Mesenchymal stem cell (in vitro differentiated cells and primary cell): ENCODE data around the gene MACROD2.
A peak's percentile ranks its signal among the peaks of the same experiment; 100 is the strongest.
"Not testable (repeated sequence)": the region's sequence is repeated elsewhere in the genome, so short reads cannot be mapped to it uniquely, and the experiment has no call there.

ENCODE experiments used
- DNase-seq: peaks from one replicate; pipeline ENCODE4 v3.0.0-alpha.2; 2013
- H2AFZ ChIP-seq: one replicate; pipeline ENCODE4 v1.6.1; 2013; ENCODE audit warnings: low read depth, mild to moderate bottlenecking, control low read depth, inconsistent platforms, low read length, moderate library complexity
- H2AK5ac ChIP-seq: 2 replicates; pipeline ENCODE4 v1.6.1; 2013; ENCODE audit warnings: low read length, moderate library complexity, mild to moderate bottlenecking, inconsistent platforms; ENCODE audit not compliant: severe bottlenecking
- H2BK120ac ChIP-seq: one replicate; pipeline ENCODE4 v1.6.1; 2013; ENCODE audit warnings: low read depth, mild to moderate bottlenecking, inconsistent platforms, low read length, moderate library complexity
- H2BK12ac ChIP-seq, 2 experiments: one replicate each; pipeline ENCODE4 v1.6.1; 2013; ENCODE audit warnings: inconsistent platforms in 2 of 2, low read length in 2 of 2, mild to moderate bottlenecking in 2 of 2, moderate library complexity in 2 of 2, control low read depth in 1 of 2
- H2BK15ac ChIP-seq: one replicate; pipeline ENCODE4 v1.6.1; 2013; ENCODE audit warnings: mild to moderate bottlenecking, low read depth, inconsistent platforms; ENCODE audit not compliant: poor library complexity, severe bottlenecking
- H2BK5ac ChIP-seq: 2 replicates; pipeline ENCODE4 v1.6.1; 2013; ENCODE audit warnings: low read depth, mild to moderate bottlenecking, low read length, control low read depth, inconsistent platforms; ENCODE audit not compliant: poor library complexity, severe bottlenecking
- H3K14ac ChIP-seq, 2 experiments: one replicate each; pipeline ENCODE4 v1.6.1; 2013; ENCODE audit warnings: inconsistent platforms in 2 of 2, low read length in 2 of 2, control low read depth in 1 of 2, mild to moderate bottlenecking in 1 of 2, moderate library complexity in 1 of 2
- H3K18ac ChIP-seq, 2 experiments: one replicate each; pipeline ENCODE4 v1.6.1; 2013; ENCODE audit warnings: inconsistent platforms in 2 of 2, low read length in 2 of 2, control low read depth in 1 of 2, low read depth in 1 of 2, mild to moderate bottlenecking in 1 of 2
- H3K23ac ChIP-seq, 2 experiments: one replicate each; pipeline ENCODE4 v1.6.1; 2013; ENCODE audit warnings: inconsistent platforms in 2 of 2, low read length in 2 of 2, mild to moderate bottlenecking in 2 of 2, moderate library complexity in 2 of 2, control low read depth in 1 of 2
- H3K27ac ChIP-seq: 2 replicates; pipeline ENCODE4 v1.5.1; 2013; ENCODE audit warnings: mild to moderate bottlenecking, moderate library complexity, low read length, control low read depth, inconsistent platforms; ENCODE audit not compliant: poor library complexity, severe bottlenecking
- H3K27me3 ChIP-seq, 2 experiments: 2 replicates each; pipeline versions ENCODE4 v1.6.1 to v1.7.0; 2013; ENCODE audit warnings: low read length in 2 of 2, mild to moderate bottlenecking in 2 of 2, moderate library complexity in 2 of 2, control low read depth in 1 of 2, inconsistent platforms in 1 of 2; ENCODE audit not compliant: control insufficient read depth in 1 of 2, insufficient read depth in 1 of 2
- H3K36me3 ChIP-seq, 2 experiments: 2 replicates each; pipeline versions ENCODE4 v1.6.1 to v1.7.0; 2013; ENCODE audit warnings: low read length in 2 of 2, control low read depth in 1 of 2, inconsistent platforms in 1 of 2, low read depth in 1 of 2, mild to moderate bottlenecking in 1 of 2; ENCODE audit not compliant: insufficient read depth in 2 of 2, control insufficient read depth in 1 of 2
- H3K4ac ChIP-seq, 2 experiments: one replicate each; pipeline ENCODE4 v1.6.1; 2013; ENCODE audit warnings: inconsistent platforms in 2 of 2, low read length in 2 of 2, mild to moderate bottlenecking in 2 of 2, moderate library complexity in 2 of 2, control low read depth in 1 of 2, low read depth in 1 of 2
- H3K4me1 ChIP-seq: 2 replicates; pipeline ENCODE4 v1.6.1; 2013; ENCODE audit warnings: low read depth, low read length, control low read depth; ENCODE audit not compliant: control insufficient read depth, insufficient read depth
- H3K4me2 ChIP-seq: 2 replicates; pipeline ENCODE4 v1.6.1; 2013; ENCODE audit warnings: low read length, mild to moderate bottlenecking, inconsistent platforms; ENCODE audit not compliant: poor library complexity, severe bottlenecking
- H3K4me3 ChIP-seq, 2 experiments: 2 replicates each; pipeline versions ENCODE4 v1.5.1 to v1.7.0; 2013; ENCODE audit warnings: low read length in 2 of 2, mild to moderate bottlenecking in 2 of 2, control low read depth in 1 of 2, low read depth in 1 of 2; ENCODE audit not compliant: insufficient read depth in 1 of 2
- H3K79me1 ChIP-seq: replicated peaks from 2 replicates; pipeline ENCODE4 v1.6.1; 2013; ENCODE audit warnings: mild to moderate bottlenecking, control low read depth, low read length, inconsistent platforms; ENCODE audit not compliant: poor library complexity, severe bottlenecking
- H3K9ac ChIP-seq: 2 replicates; pipeline ENCODE4 v1.7.0; 2013; ENCODE audit warnings: mild to moderate bottlenecking, low read length, moderate library complexity
- H3K9me3 ChIP-seq: 2 replicates; pipeline ENCODE4 v1.7.0; 2013; ENCODE audit warnings: mild to moderate bottlenecking, low read length; ENCODE audit not compliant: control insufficient read depth
- H4K8ac ChIP-seq: one replicate; pipeline ENCODE4 v1.6.1; 2013; ENCODE audit warnings: inconsistent platforms, mild to moderate bottlenecking, low read length, moderate library complexity
- H4K91ac ChIP-seq: one replicate; pipeline ENCODE4 v1.6.1; 2013; ENCODE audit warnings: mild to moderate bottlenecking, low read length, inconsistent platforms
- WGBS: methylation state at CpG from one replicate; pipeline ENCODE4 v1.1.7; 2013; ENCODE audit warnings: mixed read lengths; 5-methylcytosine and 5-hydroxymethylcytosine counted together

MACROD2 gene

DNA sequence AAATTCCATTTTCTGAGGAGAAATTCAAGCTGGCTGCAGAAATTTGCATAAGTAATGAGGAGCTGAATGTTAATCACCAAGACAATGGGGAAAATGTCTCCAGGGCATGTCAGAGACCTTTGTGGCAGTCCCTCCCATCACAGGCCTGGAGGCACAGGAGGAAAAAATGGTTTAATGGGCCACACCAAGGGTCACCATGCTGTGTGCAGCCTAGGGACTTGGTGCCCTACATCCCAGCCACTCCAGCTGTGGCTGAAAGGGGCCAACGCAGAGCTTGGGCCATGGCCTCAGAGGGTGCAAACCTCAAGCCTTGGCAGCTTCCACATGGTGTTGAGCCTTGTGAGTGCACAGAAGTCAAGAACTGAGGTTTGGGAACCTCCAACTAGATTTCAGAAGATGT is 987.0 kb downstream of the MACROD2 start:
- not testable (repeated sequence) for H3K9me3 ChIP-seq, H2AFZ ChIP-seq, H2AK5ac ChIP-seq, H2BK5ac ChIP-seq, H3K9ac ChIP-seq, H3K4me2 ChIP-seq, H3K36me3 ChIP-seq, H2BK12ac ChIP-seq, H4K8ac ChIP-seq, H2BK15ac ChIP-seq, H4K91ac ChIP-seq, H3K4me3 ChIP-seq, H3K27me3 ChIP-seq, H2BK120ac ChIP-seq, H3K18ac ChIP-seq, H3K79me1 ChIP-seq, H3K27ac ChIP-seq, H3K4me1 ChIP-seq, H3K14ac ChIP-seq, H3K23ac ChIP-seq, H3K4ac ChIP-seq, DNase-seq
- WGBS, result 83% methylated on average over 1 of the region's 1 CpG

- H3K4me3 ChIP-seq, result no peak overlapping the region
- H3K36me3 ChIP-seq, result no peaks in the 10 kb centered on the region
- H2BK12ac ChIP-seq, result no peak overlapping the region
- H2BK120ac ChIP-seq, result no peak overlapping the region
- no peak overlapping the region for H3K4ac ChIP-seq
- H2AFZ ChIP-seq, result no peak overlapping the region
- DNase-seq, result no peak
- no peak overlapping the region for H3K18ac ChIP-seq
- H3K14ac ChIP-seq, result no peak overlapping the region
- no peak overlapping the region for H3K23ac ChIP-seq
- no peak overlapping the region for H3K4me2 ChIP-seq
- H2AK5ac ChIP-seq, result no peak overlapping the region
- no peak overlapping the region for H3K9ac ChIP-seq
- peaks cover 3% of the 10 kb centered on the region for H3K9me3 ChIP-seq
- no peaks in the 10 kb centered on the region for H3K27me3 ChIP-seq
- no peaks in the 10 kb centered on the region for H3K79me1 ChIP-seq
- no peak overlapping the region for H3K27ac ChIP-seq
- H2BK15ac ChIP-seq, result no peak overlapping the region
- no peak overlapping the region for H4K91ac ChIP-seq
- H2BK5ac ChIP-seq, result no peak overlapping the region
- 83% methylated on average over 1 of the region's 3 CpGs for WGBS
- H4K8ac ChIP-seq, result no peak overlapping the region
- H3K4me1 ChIP-seq, result peaks cover 4% of the 10 kb centered on the region
Observed at GRCh38 chr20:14984305-14984704, 989.0 kb downstream of the MACROD2 start.

DNA sequence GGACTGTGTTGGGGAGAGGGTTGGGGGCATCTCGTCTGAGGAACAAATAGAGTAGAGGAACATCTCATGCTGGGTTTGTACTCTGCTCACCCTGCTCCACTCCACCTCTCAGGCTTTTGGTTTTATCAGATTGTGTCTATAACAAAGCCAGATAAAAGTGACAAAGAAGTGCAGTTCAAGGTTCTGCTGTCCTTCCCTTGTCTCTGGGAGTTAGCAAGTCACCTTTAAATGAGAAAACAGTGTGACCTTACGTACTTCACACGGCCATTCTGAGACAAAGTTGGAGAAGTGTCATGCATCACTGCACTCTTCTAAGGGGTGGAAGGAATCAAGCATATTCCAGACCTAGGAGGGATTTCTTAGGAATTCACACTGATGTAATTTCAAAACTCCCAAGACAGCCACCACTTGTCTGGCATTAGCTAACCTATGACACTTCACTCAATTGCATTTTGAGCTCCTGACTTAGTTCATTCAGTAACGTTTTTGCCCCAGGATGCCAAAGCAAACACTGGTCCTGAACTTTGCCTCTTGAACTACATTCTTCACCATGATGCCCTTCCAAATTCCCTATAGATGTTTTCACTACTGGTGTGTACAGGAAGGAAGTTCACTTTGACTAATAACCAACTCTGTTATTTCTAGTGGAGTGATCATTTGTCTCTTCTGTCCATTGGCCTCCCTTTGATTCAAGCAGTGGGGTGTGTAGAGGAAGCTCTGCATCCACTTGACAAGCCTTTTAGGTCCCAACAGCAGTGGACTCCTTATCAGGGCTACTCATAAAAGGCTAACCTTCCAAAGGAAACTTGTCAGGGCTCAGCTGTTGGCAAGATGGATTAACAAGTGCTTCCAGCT is 989.7 kb downstream of the MACROD2 start:
- Histone ChIP-seq H3K4me2 (no peak overlapping the region), H3K27ac (peak overlapping the region; percentile 84), H2AK5ac (no peak overlapping the region), H3K18ac (no peak overlapping the region), H2BK15ac (no peak overlapping the region), H3K4me1 (peaks cover 4% of the 10 kb centered on the region), H3K36me3 (no peaks in the 10 kb centered on the region), H3K27me3 (no peaks in the 10 kb centered on the region), H2BK120ac (no peak overlapping the region), H3K4me3 (no peak overlapping the region), H3K9me3 (peaks cover 3% of the 10 kb centered on the region), H3K79me1 (no peaks in the 10 kb centered on the region), H3K23ac (no peak overlapping the region), H4K91ac (no peak overlapping the region), H2BK5ac (no peak overlapping the region), H3K14ac (no peak overlapping the region), H3K9ac (no peak overlapping the region), H2AFZ (no peak overlapping the region), H2BK12ac (no peak overlapping the region), H3K4ac (no peak overlapping the region), H4K8ac (no peak overlapping the region)
- WGBS, result 55% methylated on average over 4 of the region's 4 CpGs
- DNase-seq, result no peak

DNA sequence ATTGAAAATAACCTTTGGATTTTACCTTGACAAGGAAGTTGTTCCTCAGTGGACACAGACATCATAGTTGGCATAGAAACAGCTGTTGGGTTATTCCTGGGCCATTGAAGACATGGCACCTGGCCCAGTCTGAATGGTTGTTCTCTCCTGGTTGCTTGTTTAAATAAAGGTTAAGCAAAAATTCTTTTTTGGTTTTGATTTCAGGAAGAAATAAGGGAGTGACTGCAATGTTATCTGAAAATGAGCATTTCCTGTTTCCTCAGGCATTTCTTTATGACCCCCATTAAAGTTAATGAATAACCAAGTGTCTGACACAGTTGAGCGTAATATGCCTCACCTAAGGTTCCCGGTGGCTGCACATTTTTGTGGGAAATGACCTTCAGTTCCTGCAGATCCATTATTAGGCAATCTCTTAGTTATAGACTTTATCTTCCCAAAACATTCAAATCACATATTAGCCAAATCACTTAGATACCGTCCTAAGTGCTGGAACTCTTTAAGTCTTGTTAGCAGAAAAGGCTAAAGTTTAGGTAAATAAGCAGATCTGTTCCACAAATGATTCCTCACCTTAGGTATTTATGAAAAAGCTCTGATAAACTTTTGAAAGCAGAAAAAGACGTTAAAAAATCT is 990.8 kb downstream of the MACROD2 start:
- no peak overlapping the region for H3K18ac ChIP-seq
- no peak overlapping the region for H2BK12ac ChIP-seq
- no peak overlapping the region for H3K4me3 ChIP-seq
- H2BK15ac ChIP-seq, result no peak overlapping the region
- 65% methylated on average over 3 of the region's 4 CpGs for WGBS
- H3K27me3 ChIP-seq, result no peaks in the 10 kb centered on the region
- H3K27ac ChIP-seq, result peak overlapping the region; percentile 83
- H3K79me1 ChIP-seq, result no peaks in the 10 kb centered on the region
- no peak overlapping the region for H3K4me2 ChIP-seq
- H3K4ac ChIP-seq, result no peak overlapping the region
- no peak overlapping the region for H3K9ac ChIP-seq
- no peak overlapping the region for H2AFZ ChIP-seq
- H4K91ac ChIP-seq, result no peak overlapping the region
- no peak overlapping the region for H3K23ac ChIP-seq
- no peaks in the 10 kb centered on the region for H3K36me3 ChIP-seq
- H2BK5ac ChIP-seq, result no peak overlapping the region
- H3K14ac ChIP-seq, result no peak overlapping the region
- H3K4me1 ChIP-seq, result peaks cover 4% of the 10 kb centered on the region
- no peak for DNase-seq
- H2AK5ac ChIP-seq, result peak overlapping the region; percentile 26
- peaks cover 3% of the 10 kb centered on the region for H3K9me3 ChIP-seq
- no peak overlapping the region for H2BK120ac ChIP-seq
- no peak overlapping the region for H4K8ac ChIP-seq
